Psoas muscle (tissue), 8 donors: ENCODE data around the gene RBM25. TPM values are rescaled to one million over a fixed set of nuclear protein-coding genes. Genes with fewer than 3 reads are reported as not detected.
A peak's percentile ranks its signal among the peaks of the same experiment; 100 is the strongest.

Experiments used
- ATAC-seq, 4 donors: fragments of 200-7000 bp; cut with Tn5 transposase; one replicate each; pipeline ENCODE4 v1.9.1; 2020; ENCODE audit warnings: moderate library complexity in 3 of 4, mild to moderate bottlenecking in 2 of 4
- DNase-seq, 2 donors: peaks; one replicate each; pipeline ENCODE4 v3.0.0-alpha.2; 2020
- H3K27ac ChIP-seq: fragments of 200-600 bp; one replicate; pipeline ENCODE4 v1.8.0; 2022
- H3K27me3 ChIP-seq, 3 donors: fragments of 200-600 bp in 1 of 3; one replicate each; pipeline versions ENCODE4 v1.6.1 to v1.8.0; 2013 to 2022; ENCODE audit warnings: low read length in 2 of 3, mild to moderate bottlenecking in 2 of 3, moderate library complexity in 1 of 3; ENCODE audit not compliant: insufficient read depth in 3 of 3
- H3K36me3 ChIP-seq, 2 donors: fragments of 200-600 bp in 1 of 2; one replicate each; pipeline versions ENCODE4 v1.6.1 to v1.8.0; 2013 to 2022; ENCODE audit warnings: low read depth in 1 of 2, mild to moderate bottlenecking in 1 of 2, moderate library complexity in 1 of 2; ENCODE audit not compliant: insufficient read depth in 1 of 2
- H3K4me1 ChIP-seq: fragments of 200-600 bp; one replicate; pipeline ENCODE4 v1.8.0; 2022
- H3K4me3 ChIP-seq: fragments of 200-600 bp; one replicate; pipeline ENCODE4 v1.8.0; 2022; ENCODE audit warnings: mild to moderate bottlenecking
- H3K9me3 ChIP-seq: fragments of 200-600 bp; one replicate; pipeline ENCODE4 v1.8.0; 2022
- CTCF ChIP-seq: fragments of 200-600 bp; IDR thresholded peaks from one replicate; pipeline ENCODE4 v1.8.0; 2022; ENCODE audit warnings: antibody characterized with exemption
- WGBS, 3 donors: extraction: QIAGEN DNeasy Blood & Tissue Kit; methylation state at CpG; one replicate each; pipeline versions ENCODE4 v1.1.6 to v1.1.7; 2013; 5-methylcytosine and 5-hydroxymethylcytosine counted together
- intact Hi-C, 2 donors: fragments of 100-400 bp; cut with DNase I; formaldehyde crosslinking; loops; one replicate each; pipeline versions ENCODE4 v1.11.0 to v1.14.2; 2022
- polyA plus RNA-seq, 3 donors: library from polyadenylated mRNA; stranded (reverse); fragments of 200-250 nt; gene quantifications; one replicate each; pipeline ENCODE4 v1.2.3, GENCODE V29; 2013
- total RNA-seq, 4 donors: library from RNA; stranded (reverse); fragmentation: NEBNext Ultra II Directional in 2 of 4; extraction: Animal tissue kit (Norgen Biotek cat#: 25700) in 2 of 4; gene quantifications; one replicate each; pipeline versions ENCODE4 v1.2.1 to v1.2.4, GENCODE V29; 2021 to 2023
- donor health status: healthy with polysubstance abuse.
- donor health status: DM: no; HTN: no; CAD: no; lungs with moderate emphysema.
- donor health status: Bipolar disorder and iron deficiency.
- donor health status: healthy.
- donor health status: DM: yes; HTN: yes; CAD: no.
- donor health status: DM: no; HTN: no; CAD: no.
- donor health status: DM: no; HTN: no; CAD: no.
- donor health status: DM: yes; HTN: yes; CAD: no.

RBM25 gene
- total and polyA plus RNA-seq, 7 donors = 19.2 to 50.2 (median 37.6) TPM

DNA sequence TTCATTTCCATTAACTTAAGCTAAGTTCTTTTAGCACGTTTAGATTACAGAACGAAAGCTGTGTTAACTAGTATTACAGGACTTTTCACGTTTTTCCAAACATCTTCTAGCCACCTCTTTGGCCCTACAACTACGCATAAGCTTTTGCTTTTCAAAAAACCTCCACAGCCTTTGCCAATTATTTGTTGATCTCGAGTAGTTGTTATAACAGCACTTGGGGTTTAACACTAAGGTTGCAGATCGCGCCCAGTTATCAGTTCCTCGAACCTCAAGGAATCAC lies 450 bp upstream of the RBM25 start:
- intact Hi-C loops = loop anchor here in 1 of 2 donors (2.0 kb wide), 1 partner anchor 31 kb away; the partner anchor contains the start of gene ZFYVE1
- Histone ChIP-seq H3K4me1 (peaks cover 14% of the 10 kb centered on the region), H3K27me3 (no peaks in the 10 kb centered on the region), H3K4me3 (peak overlapping the region; percentile 75), H3K36me3 (no peaks in the 10 kb centered on the region), H3K27ac (peak overlapping the region; percentile 94), H3K9me3 (no peaks in the 10 kb centered on the region)
- DNase-seq (no peak), ATAC-seq (peak in 2 of 4 donors; percentile 1 to 26)
- WGBS, 3 donors = 4 to 6% (median 6%) methylated on average over 8 of the region's 8 CpGs
- no peak for TF ChIP-seq CTCF

GRCh38 chr14:73058922-73059673 lies 764 bp downstream of the RBM25 start:
- DNase-seq (no peak), ATAC-seq (peak; percentile 6 to 46 (median 22))
- Histone ChIP-seq H3K36me3 (no peaks in the 10 kb centered on the region), H3K9me3 (no peaks in the 10 kb centered on the region), H3K4me3 (peak overlapping the region; percentile 75), H3K27ac (peak overlapping the region; percentile 94), H3K4me1 (peaks cover 14% of the 10 kb centered on the region), H3K27me3 (no peaks in the 10 kb centered on the region)
- WGBS, 3 donors = 0 to 1% (median 1%) methylated on average over 27 of the region's 27 CpGs
- intact Hi-C loops = loop anchor here in 1 of 2 donors (2.0 kb wide), 1 partner anchor 32 kb away; the partner anchor contains the start of gene ZFYVE1
- TF ChIP-seq CTCF = no peak

DNA sequence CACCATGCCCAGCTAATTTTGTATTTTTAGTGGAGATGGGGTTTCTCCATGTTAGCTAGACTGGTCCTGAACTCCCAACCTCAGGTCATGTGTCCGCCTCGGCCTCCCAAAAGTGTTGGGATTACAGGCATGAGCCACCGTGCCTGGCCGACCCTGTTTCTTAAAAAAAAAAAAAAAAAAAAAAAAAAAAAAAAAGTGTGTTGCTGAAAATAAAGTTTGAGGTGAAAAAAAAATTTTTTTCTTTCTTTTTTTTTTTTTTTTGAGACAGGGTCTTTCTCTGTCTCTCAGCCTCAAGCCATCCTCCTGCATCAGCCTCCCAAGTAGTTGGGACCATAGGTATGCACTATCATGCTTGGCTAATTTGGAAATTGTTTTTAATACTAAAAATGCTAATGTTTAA lies 11.3 kb downstream of the RBM25 start:
- Histone ChIP-seq H3K27ac (no peak overlapping the region), H3K4me1 (peaks cover 10% of the 10 kb centered on the region), H3K27me3 (no peaks in the 10 kb centered on the region), H3K4me3 (no peak overlapping the region), H3K9me3 (no peaks in the 10 kb centered on the region), H3K36me3 (peaks cover 4 to 37% of the 10 kb centered on the region in 2 donors)
- DNase-seq (no peak), ATAC-seq (no peak)
- 89 to 98% (median 97%) methylated on average over 4 of the region's 4 CpGs for WGBS, 3 donors
- intact Hi-C loops = no loop called here
- TF ChIP-seq CTCF = no peak

GRCh38 chr14:73091044-73091443 lies 32.7 kb downstream of the RBM25 start:
- no peaks in the 10 kb centered on the region for H3K9me3 ChIP-seq
- H3K27ac ChIP-seq = no peak overlapping the region
- DNase-seq = no peak
- no peak for TF ChIP-seq CTCF
- no peaks in the 10 kb centered on the region for H3K4me1 ChIP-seq
- H3K27me3 ChIP-seq = no peaks in the 10 kb centered on the region
- intact Hi-C loops = no loop called here
- ATAC-seq = no peak
- no peak overlapping the region for H3K4me3 ChIP-seq
- H3K36me3 ChIP-seq = peaks cover 16 to 93% of the 10 kb centered on the region in 2 donors
- 93 to 98% (median 96%) methylated on average over 2 of the region's 2 CpGs for WGBS, 3 donors

- H3K36me3 ChIP-seq = peaks cover 7 to 92% of the 10 kb centered on the region in 2 donors
- intact Hi-C loops = no loop called here
Observed at GRCh38 chr14:73097421-73097820, 39.1 kb downstream of the RBM25 start.

More at GRCh38 chr14:73097421-73097820, 39.1 kb downstream of the RBM25 start:
- 94 to 97% (median 97%) methylated on average over 11 of the region's 11 CpGs for WGBS, 3 donors
- no peak for TF ChIP-seq CTCF
- no peak for DNase-seq
- Histone ChIP-seq H3K9me3 (no peaks in the 10 kb centered on the region), H3K4me3 (no peak overlapping the region), H3K27me3 (no peaks in the 10 kb centered on the region), H3K4me1 (no peaks in the 10 kb centered on the region), H3K27ac (no peak overlapping the region)
- no peak for ATAC-seq
